Left lung (tissue), 10 donors: ENCODE results near the gene FLCN. TPM values are rescaled to one million over a fixed set of nuclear protein-coding genes. Genes with fewer than 3 reads are reported as not detected.

ENCODE experiments used
- ATAC-seq: fragments of 200-7000 bp; cut with Tn5 transposase; one replicate; pipeline ENCODE4 v1.9.1; 2020; ENCODE audit warnings: moderate library complexity
- DNase-seq, 4 donors: peaks; one replicate each; pipeline ENCODE4 v3.0.0-alpha.2; 2013 to 2020
- H3K27ac ChIP-seq, 2 donors: fragments of 200-600 bp; sonication (generic) in 1 of 2; one replicate each; pipeline versions ENCODE4 v1.5.0 to v1.8.0; 2020 to 2021
- H3K27me3 ChIP-seq, 2 donors: fragments of 200-600 bp; sonication (generic) in 1 of 2; one replicate each; pipeline versions ENCODE4 v1.5.0 to v1.8.0; 2020 to 2021
- H3K36me3 ChIP-seq, 2 donors: fragments of 200-600 bp; sonication (generic) in 1 of 2; one replicate each; pipeline versions ENCODE4 v1.5.0 to v1.8.0; 2020 to 2021
- H3K4me1 ChIP-seq, 2 donors: fragments of 200-600 bp; one replicate each; pipeline ENCODE4 v1.8.0; 2021
- H3K4me3 ChIP-seq, 2 donors: fragments of 200-600 bp; sonication (generic) in 1 of 2; one replicate each; pipeline versions ENCODE4 v1.5.0 to v1.8.0; 2020 to 2021; ENCODE audit warnings: mild to moderate bottlenecking in 1 of 2
- H3K9me3 ChIP-seq, 2 donors: fragments of 200-600 bp; sonication (generic) in 1 of 2; one replicate each; pipeline versions ENCODE4 v1.5.0 to v1.8.0; 2020 to 2021
- CTCF ChIP-seq, 2 donors: fragments of 200-600 bp; sonication (generic) in 1 of 2; IDR thresholded peaks; one replicate each; pipeline versions ENCODE4 v1.5.0 to v1.8.0; 2021; ENCODE audit warnings: antibody characterized with exemption in 2 of 2
- intact Hi-C, 2 donors: fragments of 100-400 bp; cut with DNase I; formaldehyde crosslinking; loops; one replicate each; pipeline versions ENCODE4 v1.11.2 to v1.14.2; 2022
- polyA plus RNA-seq, 6 donors: library from polyadenylated mRNA; unstranded; fragments of 120-200 nt; gene quantifications; one replicate each; pipeline ENCODE4 v1.2.1, GENCODE V29; 2013; ENCODE audit not compliant: insufficient read length in 6 of 6
- total RNA-seq, 2 donors: library from RNA; stranded (reverse); fragmentation: NEBNext Ultra II Directional; extraction: Animal tissue kit (Norgen Biotek cat#: 25700); gene quantifications; one replicate each; pipeline ENCODE4 v1.2.1, GENCODE V29; 2021
- donor health status: DM: no; HTN: yes; CAD: no.
- donor health status: DM: no; HTN: no; CAD: no.

Gene FLCN
- total and polyA plus RNA-seq, 8 donors, result 39.6 to 80.1 (median 50.8) TPM

GRCh38 chr17:17252149-17252661 lies 15.2 kb upstream of the FLCN start:
- TF ChIP-seq CTCF (IDR thresholded peaks at IDR 0.05), result no peak
- no peak overlapping the region for H3K27ac ChIP-seq
- H3K4me3 ChIP-seq, result no peak overlapping the region
- DNase-seq, result no peak
- H3K4me1 ChIP-seq, result no peaks in the 10 kb centered on the region
- intact Hi-C loops, result no loop called here
- H3K36me3 ChIP-seq, result peaks cover 0 to 100% of the 10 kb centered on the region in 2 donors
- no peaks in the 10 kb centered on the region for H3K27me3 ChIP-seq
- ATAC-seq, result no peak
- H3K9me3 ChIP-seq, result no peaks in the 10 kb centered on the region

GRCh38 chr17:17246879-17247278 lies 9.9 kb upstream of the FLCN start:
- DNase-seq (no peak), ATAC-seq (no peak)
- H3K27ac ChIP-seq, result no peak overlapping the region
- peaks cover 0 to 66% of the 10 kb centered on the region in 2 donors for H3K36me3 ChIP-seq
- H3K9me3 ChIP-seq, result no peaks in the 10 kb centered on the region
- TF ChIP-seq CTCF (IDR thresholded peaks at IDR 0.05), result no peak
- no peak overlapping the region for H3K4me3 ChIP-seq
- no peaks in the 10 kb centered on the region for H3K4me1 ChIP-seq
- intact Hi-C loops, result no loop called here
- no peaks in the 10 kb centered on the region for H3K27me3 ChIP-seq

GRCh38 chr17:17243163-17243562 lies 6.2 kb upstream of the FLCN start:
- Histone ChIP-seq H3K4me1 (peaks cover 0 to 5% of the 10 kb centered on the region in 2 donors), H3K36me3 (peaks cover 0 to 29% of the 10 kb centered on the region in 2 donors), H3K4me3 (no peak overlapping the region), H3K9me3 (no peaks in the 10 kb centered on the region), H3K27ac (no peak overlapping the region), H3K27me3 (no peaks in the 10 kb centered on the region)
- no peak for DNase-seq
- TF ChIP-seq CTCF (IDR thresholded peaks at IDR 0.05), result no peak
- intact Hi-C loops, result no loop called here
- no peak for ATAC-seq

- intact Hi-C loops, result no loop called here
- ATAC-seq (no peak), DNase-seq (no peak)
- peaks cover 0 to 20% of the 10 kb centered on the region in 2 donors for H3K36me3 ChIP-seq
- no peak overlapping the region for H3K27ac ChIP-seq
- H3K4me1 ChIP-seq, result peaks cover 0 to 9% of the 10 kb centered on the region in 2 donors
- no peak overlapping the region for H3K4me3 ChIP-seq
- no peaks in the 10 kb centered on the region for H3K9me3 ChIP-seq
- no peaks in the 10 kb centered on the region for H3K27me3 ChIP-seq
- no peak for TF ChIP-seq CTCF (IDR thresholded peaks at IDR 0.05)
Measured at GRCh38 chr17:17242246-17242645, 5.3 kb upstream of the FLCN start.

GRCh38 chr17:17241656-17242055 lies 4.7 kb upstream of the FLCN start:
- peaks cover 0 to 14% of the 10 kb centered on the region in 2 donors for H3K36me3 ChIP-seq
- H3K4me3 ChIP-seq, result no peak overlapping the region
- no peaks in the 10 kb centered on the region for H3K9me3 ChIP-seq
- no peaks in the 10 kb centered on the region for H3K27me3 ChIP-seq
- intact Hi-C loops, result no loop called here
- H3K27ac ChIP-seq, result no peak overlapping the region
- no peak for DNase-seq
- no peak for TF ChIP-seq CTCF (IDR thresholded peaks at IDR 0.05)
- H3K4me1 ChIP-seq, result peaks cover 0 to 9% of the 10 kb centered on the region in 2 donors
- no peak for ATAC-seq
